Smooth muscle cell of the brain vasculature (primary cell): ENCODE data around the gene CNIH1.
"Not testable (repeated sequence)": the region's sequence is repeated elsewhere in the genome, so short reads cannot be mapped to it uniquely, and the experiment has no call there.

Experiments used
- DNase-seq: peaks from one replicate; pipeline ENCODE4 v3.0.0-alpha.2; 2012; ENCODE audit warnings: low read depth, low spot score

CNIH1 gene

GRCh38 chr14:54428527-54428926 is 12.6 kb downstream of the CNIH1 start:
- no peak for DNase-seq

GRCh38 chr14:54427871-54428270 is 13.3 kb downstream of the CNIH1 start:
- DNase-seq, result no peak

- DNase-seq, result no peak
Measured at GRCh38 chr14:54425537-54426274, 15.5 kb downstream of the CNIH1 start.

GRCh38 chr14:54425068-54425467 is 16.1 kb downstream of the CNIH1 start:
- DNase-seq, result no peak

GRCh38 chr14:54424479-54424901 is 16.7 kb downstream of the CNIH1 start:
- no peak for DNase-seq

- DNase-seq, result no peak
Measured at GRCh38 chr14:54423991-54424390, 17.2 kb downstream of the CNIH1 start.

GRCh38 chr14:54420478-54421142 is 20.6 kb downstream of the CNIH1 start:
- peak; percentile 40 for DNase-seq

- no peak for DNase-seq
Measured at GRCh38 chr14:54411371-54411770, 29.8 kb downstream of the CNIH1 start.

GRCh38 chr14:54410215-54410614 is 31.0 kb downstream of the CNIH1 start:
- DNase-seq, result no peak

- not testable (repeated sequence) for DNase-seq
Measured at GRCh38 chr14:54403401-54404005, 37.7 kb downstream of the CNIH1 start.

- DNase-seq, result no peak
Measured at GRCh38 chr14:54399560-54399959, 41.6 kb downstream of the CNIH1 start.

- peak; percentile 96 for DNase-seq
Measured at GRCh38 chr14:54396493-54397335, 44.5 kb downstream of the CNIH1 start, which contains the start of gene CDKN3. CDKN3 (plus strand) TSS chr14:54397007; CDS start chr14:54397069, 62 bp downstream.

- DNase-seq, result no peak
Measured at GRCh38 chr14:54396183-54396492, 45.0 kb downstream of the CNIH1 start.

- DNase-seq, result no peak
Measured at GRCh38 chr14:54395716-54396115, 45.5 kb downstream of the CNIH1 start.

GRCh38 chr14:54395284-54395683 is 45.9 kb downstream of the CNIH1 start:
- no peak for DNase-seq

GRCh38 chr14:54394596-54394995 is 46.6 kb downstream of the CNIH1 start:
- DNase-seq, result no peak

GRCh38 chr14:54392986-54393884 is 47.9 kb downstream of the CNIH1 start:
- not testable (repeated sequence) for DNase-seq

GRCh38 chr14:54392131-54392859 is 48.9 kb downstream of the CNIH1 start:
- no peak for DNase-seq

GRCh38 chr14:54387328-54387727 is 53.8 kb downstream of the CNIH1 start:
- DNase-seq, result no peak

- DNase-seq, result no peak
Measured at GRCh38 chr14:54385556-54385955, 55.6 kb downstream of the CNIH1 start.
